DND-41 (cell line): ENCODE data around the gene UFSP2.

Experiments
- ATAC-seq: fragments of 200-7000 bp; cut with Tn5 transposase; 3 replicates; pipeline ENCODE4 v1.9.1; 2021; ENCODE audit warnings: low read depth; ENCODE audit not compliant: insufficient read depth
- DNase-seq: peaks from one replicate; pipeline ENCODE4 v3.0.0-alpha.2; 2020
- H2AFZ ChIP-seq: 2 replicates; pipeline ENCODE4 v1.6.0; 2012; ENCODE audit warnings: low read depth, low read length
- H3K27ac ChIP-seq: 2 replicates; pipeline ENCODE4 v1.5.1; 2012; ENCODE audit warnings: low read length, inconsistent platforms
- H3K27me3 ChIP-seq: fragments of 200-600 bp; sonication (generic); 2 replicates; pipeline ENCODE4 v1.6.0; 2012; ENCODE audit warnings: low read length, mild to moderate bottlenecking, inconsistent platforms; ENCODE audit not compliant: insufficient read depth, poor library complexity
- H3K36me3 ChIP-seq: 2 replicates; pipeline ENCODE4 v1.5.1; 2012; ENCODE audit warnings: low read length, inconsistent platforms; ENCODE audit not compliant: insufficient read depth
- H3K4me1 ChIP-seq: 2 replicates; pipeline ENCODE4 v1.5.1; 2012; ENCODE audit warnings: mild to moderate bottlenecking, low read length; ENCODE audit not compliant: insufficient read depth
- H3K4me2 ChIP-seq: 2 replicates; pipeline ENCODE4 v1.6.0; 2012; ENCODE audit warnings: mild to moderate bottlenecking, moderate library complexity, low read length, inconsistent platforms; ENCODE audit not compliant: insufficient read depth
- H3K4me3 ChIP-seq, 2 experiments: fragments of 200-600 bp in 1 of 2; shearing (Covaris generic) in 1 of 2; 2 replicates each; pipeline ENCODE4 v1.5.1; 2012 to 2016; ENCODE audit warnings: inconsistent platforms in 2 of 2, low read length in 2 of 2, mild to moderate bottlenecking in 2 of 2, low read depth in 1 of 2, moderate library complexity in 1 of 2
- H3K79me2 ChIP-seq: 2 replicates; pipeline ENCODE4 v1.6.0; 2012; ENCODE audit warnings: low read length, inconsistent platforms; ENCODE audit not compliant: insufficient read depth
- H3K9ac ChIP-seq: 2 replicates; pipeline ENCODE4 v1.6.0; 2012; ENCODE audit warnings: low read depth, mild to moderate bottlenecking, inconsistent platforms, low read length, moderate library complexity
- H3K9me3 ChIP-seq: 2 replicates; pipeline ENCODE4 v1.5.1; 2012; ENCODE audit warnings: low read length, moderate library complexity, mild to moderate bottlenecking, inconsistent platforms; ENCODE audit not compliant: insufficient read depth, severe bottlenecking
- H4K20me1 ChIP-seq: 2 replicates; pipeline ENCODE4 v1.6.0; 2012; ENCODE audit warnings: low read length; ENCODE audit not compliant: insufficient read depth
- CTCF ChIP-seq: IDR thresholded peaks from 2 replicates; pipeline ENCODE4 v1.5.1; 2012; ENCODE audit warnings: borderline replicate concordance, low read length, moderate library complexity, mild to moderate bottlenecking; ENCODE audit not compliant: poor library complexity, severe bottlenecking; ENCODE audit errors: extremely low read depth
- EZH2 ChIP-seq: IDR thresholded peaks from 3 replicates; pipeline ENCODE4 v1.6.1; 2012; ENCODE audit warnings: borderline replicate concordance, low read depth, mild to moderate bottlenecking, moderate library complexity, low read length, inconsistent platforms; ENCODE audit not compliant: severe bottlenecking

The UFSP2 gene

DNA sequence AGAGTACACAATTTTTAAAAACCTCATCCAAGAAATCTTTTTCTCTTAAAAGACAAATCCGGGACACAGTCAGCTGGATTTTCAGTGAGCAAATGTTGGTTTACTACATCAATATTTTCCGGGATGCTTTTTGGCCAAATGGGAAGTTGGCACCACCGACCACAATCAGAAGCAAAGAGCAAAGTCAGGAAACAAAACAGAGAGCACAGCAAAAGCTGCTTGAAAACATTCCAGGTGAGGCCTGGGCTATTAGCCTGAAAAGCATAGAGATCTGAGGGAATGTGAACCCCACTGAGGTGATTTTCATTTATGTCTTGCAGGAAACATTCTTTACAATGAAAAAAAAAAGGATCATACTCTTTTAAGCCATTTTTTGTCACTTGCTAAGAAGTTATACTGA lies 63.9 kb downstream of the UFSP2 start:
- no peaks in the 10 kb centered on the region for H3K9me3 ChIP-seq
- no peak overlapping the region for H3K9ac ChIP-seq
- no peaks in the 10 kb centered on the region for H4K20me1 ChIP-seq
- no peaks in the 10 kb centered on the region for H3K27me3 ChIP-seq
- no peaks in the 10 kb centered on the region for H3K36me3 ChIP-seq
- H3K4me1 ChIP-seq = no peaks in the 10 kb centered on the region
- no peaks in the 10 kb centered on the region for H3K79me2 ChIP-seq
- TF ChIP-seq EZH2 = no peak
- TF ChIP-seq CTCF = no peak
- no peak for DNase-seq
- H3K4me2 ChIP-seq = no peak overlapping the region
- no peak overlapping the region for H3K4me3 ChIP-seq
- no peak overlapping the region for H2AFZ ChIP-seq
- H3K27ac ChIP-seq = no peak overlapping the region
- ATAC-seq = no peak

GRCh38 chr4:185359767-185360446 lies 65.9 kb downstream of the UFSP2 start:
- H3K9ac ChIP-seq = no peak overlapping the region
- DNase-seq (no peak), ATAC-seq (no peak)
- H3K4me1 ChIP-seq = no peaks in the 10 kb centered on the region
- no peak for TF ChIP-seq CTCF
- H3K4me2 ChIP-seq = no peak overlapping the region
- no peaks in the 10 kb centered on the region for H3K79me2 ChIP-seq
- H3K27me3 ChIP-seq = no peaks in the 10 kb centered on the region
- no peaks in the 10 kb centered on the region for H4K20me1 ChIP-seq
- no peaks in the 10 kb centered on the region for H3K9me3 ChIP-seq
- H3K27ac ChIP-seq = no peak overlapping the region
- no peak overlapping the region for H2AFZ ChIP-seq
- H3K4me3 ChIP-seq = no peak overlapping the region
- H3K36me3 ChIP-seq = no peaks in the 10 kb centered on the region

GRCh38 chr4:185358959-185359358 lies 66.8 kb downstream of the UFSP2 start:
- ATAC-seq = no peak
- no peaks in the 10 kb centered on the region for H4K20me1 ChIP-seq
- no peak for TF ChIP-seq EZH2
- no peak for TF ChIP-seq CTCF

More at GRCh38 chr4:185358959-185359358, 66.8 kb downstream of the UFSP2 start:
- Histone ChIP-seq H2AFZ (no peak overlapping the region), H3K4me1 (no peaks in the 10 kb centered on the region), H3K9me3 (no peaks in the 10 kb centered on the region), H3K9ac (no peak overlapping the region), H3K4me2 (no peak overlapping the region), H3K27me3 (no peaks in the 10 kb centered on the region), H3K4me3 (no peak overlapping the region), H3K36me3 (no peaks in the 10 kb centered on the region), H3K27ac (no peak overlapping the region), H3K79me2 (no peaks in the 10 kb centered on the region)
- no peak for DNase-seq
